Right lobe of liver (tissue), 6 donors: ENCODE data around the gene ASPG. TPM values are rescaled to one million over a fixed set of nuclear protein-coding genes. Genes with fewer than 3 reads are reported as not detected.

Source experiments
- ATAC-seq, 4 donors: fragments of 200-7000 bp; cut with Tn5 transposase; one replicate each; pipeline ENCODE4 v1.9.1; 2020; ENCODE audit warnings: mild to moderate bottlenecking in 4 of 4, moderate library complexity in 4 of 4
- DNase-seq, 3 donors: peaks; one replicate each; pipeline ENCODE4 v3.0.0-alpha.2; 2020
- H3K27ac ChIP-seq, 3 donors: fragments of 200-600 bp; one replicate each; pipeline ENCODE4 v1.8.0; 2022
- H3K27me3 ChIP-seq, 2 donors: fragments of 200-600 bp; one replicate each; pipeline ENCODE4 v1.8.0; 2022
- H3K36me3 ChIP-seq, 4 donors: fragments of 200-600 bp; sonication (generic) in 1 of 4; one replicate each; pipeline versions ENCODE4 v1.5.1 to v1.8.0; 2017 to 2022; ENCODE audit warnings: control low read depth in 1 of 4
- H3K4me1 ChIP-seq, 4 donors: fragments of 200-600 bp; sonication (generic) in 1 of 4; one replicate each; pipeline versions ENCODE4 v1.5.1 to v1.8.0; 2017 to 2022; ENCODE audit warnings: control low read depth in 1 of 4
- H3K4me3 ChIP-seq, 3 donors: fragments of 200-600 bp; one replicate each; pipeline ENCODE4 v1.8.0; 2022
- H3K9me3 ChIP-seq, 4 donors: fragments of 200-600 bp; sonication (generic) in 1 of 4; one replicate each; pipeline versions ENCODE4 v1.5.1 to v1.8.0; 2017 to 2022; ENCODE audit warnings: control low read depth in 1 of 4
- POLR2A ChIP-seq: fragments of 450-650 bp; IDR thresholded peaks from one replicate; pipeline ENCODE4 v1.6.1; 2017; ENCODE audit warnings: antibody characterized with exemption, mild to moderate bottlenecking
- WGBS: methylation state at CpG from one replicate; pipeline ENCODE4 v1.1.6; 2018; ENCODE audit warnings: low coverage, low lambda C conversion rate; ENCODE audit not compliant: insufficient coverage; ENCODE audit errors: missing lambda C conversion rate; 5-methylcytosine and 5-hydroxymethylcytosine counted together
- intact Hi-C, 2 donors: fragments of 100-400 bp; cut with DNase I; formaldehyde crosslinking; loops; one replicate each; pipeline versions ENCODE4 v1.11.2 to v1.14.1; 2022
- total RNA-seq, 6 experiments: library from RNA; depleted of rRNA in 2 of 6; stranded (reverse); fragments of >200 nt in 2 of 6; fragmentation: NEBNext Ultra II Directional in 3 of 6; extraction: Animal tissue kit (Norgen Biotek cat#: 25700) in 3 of 6; gene quantifications; one replicate each; pipeline versions ENCODE4 v1.1.0 to v1.2.4, GENCODE V29; 2016 to 2023
- TF ChIP-seq, protein P1 (sequence below), 4 donors: fragments of 200-600 bp in 3 of 4; fragments of 450-650 bp in 1 of 4; IDR thresholded peaks; one replicate each; pipeline versions ENCODE4 v1.5.1 to v1.8.0; 2016 to 2022; ENCODE audit warnings: antibody characterized with exemption in 4 of 4, mild to moderate bottlenecking in 2 of 4
- donor health status: DM: no; HTN: yes; CAD: no.
- donor health status: DM: no; HTN: no; CAD: no.
- donor health status: DM: no; HTN: no; CAD: no.
- donor health status: DM: no; HTN: yes; CAD: no.
- donor health status: DM: no; HTN: yes; CAD: no.

ASPG gene
- total RNA-seq, 6 experiments from 2014 or later: 37.3 to 232 (median 110) TPM

DNA sequence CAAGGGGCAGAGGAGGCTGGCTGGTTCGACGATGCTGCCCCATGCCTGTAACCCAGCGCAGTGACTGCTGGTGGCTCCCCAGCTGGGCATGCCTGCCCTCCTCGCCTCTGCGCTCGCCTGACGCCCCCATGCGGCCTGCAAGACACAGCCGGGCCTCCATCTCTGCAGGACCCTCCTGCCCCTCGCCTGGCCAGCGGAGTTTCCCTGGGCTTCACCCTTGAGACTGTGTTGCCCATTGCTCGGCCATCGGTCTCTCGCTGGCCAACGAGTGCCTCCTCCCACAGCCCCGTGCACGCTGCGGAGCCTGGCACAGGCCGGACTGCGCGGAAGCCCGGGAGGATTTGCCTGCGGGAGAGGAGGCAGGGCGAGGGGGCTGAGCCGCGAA, 17.6 kb downstream of the ASPG start:
- TF ChIP-seq, protein P1, sequence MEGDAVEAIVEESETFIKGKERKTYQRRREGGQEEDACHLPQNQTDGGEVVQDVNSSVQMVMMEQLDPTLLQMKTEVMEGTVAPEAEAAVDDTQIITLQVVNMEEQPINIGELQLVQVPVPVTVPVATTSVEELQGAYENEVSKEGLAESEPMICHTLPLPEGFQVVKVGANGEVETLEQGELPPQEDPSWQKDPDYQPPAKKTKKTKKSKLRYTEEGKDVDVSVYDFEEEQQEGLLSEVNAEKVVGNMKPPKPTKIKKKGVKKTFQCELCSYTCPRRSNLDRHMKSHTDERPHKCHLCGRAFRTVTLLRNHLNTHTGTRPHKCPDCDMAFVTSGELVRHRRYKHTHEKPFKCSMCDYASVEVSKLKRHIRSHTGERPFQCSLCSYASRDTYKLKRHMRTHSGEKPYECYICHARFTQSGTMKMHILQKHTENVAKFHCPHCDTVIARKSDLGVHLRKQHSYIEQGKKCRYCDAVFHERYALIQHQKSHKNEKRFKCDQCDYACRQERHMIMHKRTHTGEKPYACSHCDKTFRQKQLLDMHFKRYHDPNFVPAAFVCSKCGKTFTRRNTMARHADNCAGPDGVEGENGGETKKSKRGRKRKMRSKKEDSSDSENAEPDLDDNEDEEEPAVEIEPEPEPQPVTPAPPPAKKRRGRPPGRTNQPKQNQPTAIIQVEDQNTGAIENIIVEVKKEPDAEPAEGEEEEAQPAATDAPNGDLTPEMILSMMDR (IDR thresholded peaks at IDR 0.05): no peak
- TF ChIP-seq POLR2A: no peak
- no peak overlapping the region for H3K4me3 ChIP-seq
- WGBS: no CpG with 5 or more reads among the region's 26 CpGs
- no peaks in the 10 kb centered on the region for H3K4me1 ChIP-seq
- H3K36me3 ChIP-seq: peaks cover 0 to 8% (median 0%) of the 10 kb centered on the region in 4 donors
- no peaks in the 10 kb centered on the region for H3K9me3 ChIP-seq
- DNase-seq (peak; percentile 21 to 49 (median 47)), ATAC-seq (no peak)
- intact Hi-C loops: no loop called here
- H3K27ac ChIP-seq: no peak overlapping the region
- H3K27me3 ChIP-seq: no peaks in the 10 kb centered on the region

- H3K27ac ChIP-seq: no peak overlapping the region
- no peaks in the 10 kb centered on the region for H3K27me3 ChIP-seq
- no peaks in the 10 kb centered on the region for H3K4me1 ChIP-seq
- WGBS: 49% methylated on average over 4 of the region's 23 CpGs
- intact Hi-C loops: no loop called here
- no peak overlapping the region for H3K4me3 ChIP-seq
- peaks cover 0 to 8% (median 0%) of the 10 kb centered on the region in 4 donors for H3K36me3 ChIP-seq
- ATAC-seq: peak in 1 of 4 donors; percentile 1
- H3K9me3 ChIP-seq: no peaks in the 10 kb centered on the region
- DNase-seq: peak; percentile 17 to 55 (median 48)
- no peak for TF ChIP-seq POLR2A
- TF ChIP-seq, protein P1 (IDR thresholded peaks at IDR 0.05): no peak
These were observed 18.1 kb downstream of the ASPG start for GRCh38 chr14:104103446-104104075.

DNA sequence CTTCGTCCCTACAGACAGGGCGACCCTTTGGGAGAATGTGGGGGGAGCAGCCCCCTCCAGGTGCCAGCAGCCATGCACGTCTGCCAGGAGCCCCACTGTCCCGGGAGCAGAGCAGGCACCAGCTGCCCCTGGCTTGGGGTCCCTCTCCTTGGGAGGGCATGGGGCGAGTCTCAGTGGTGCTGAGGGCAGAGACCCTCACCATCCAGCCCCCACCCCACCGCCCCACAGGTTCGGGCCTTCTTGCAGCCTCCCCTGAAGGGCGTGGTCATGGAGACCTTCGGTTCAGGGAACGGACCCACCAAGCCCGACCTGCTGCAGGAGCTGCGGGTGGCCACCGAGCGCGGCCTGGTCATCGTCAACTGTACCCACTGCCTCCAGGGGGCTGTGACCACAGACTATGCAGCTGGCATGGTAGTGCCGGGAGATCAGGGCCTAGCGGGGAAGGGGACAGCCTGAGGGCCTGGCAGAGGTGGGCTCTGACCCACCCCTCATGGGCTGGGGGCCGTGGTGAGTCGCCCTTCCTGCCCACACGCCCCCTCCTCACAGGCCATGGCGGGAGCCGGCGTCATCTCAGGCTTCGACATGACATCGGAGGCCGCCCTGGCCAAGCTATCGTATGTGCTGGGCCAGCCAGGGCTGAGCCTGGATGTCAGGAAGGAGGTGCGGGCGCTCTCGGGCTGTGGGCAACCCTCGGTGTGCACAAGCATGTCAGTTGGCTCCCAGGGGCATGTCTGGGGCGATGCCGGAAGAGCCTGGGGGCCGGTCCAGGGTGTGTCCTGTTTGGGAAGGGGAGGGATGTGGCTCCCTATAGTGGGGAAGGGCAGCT, 18.8 kb downstream of the ASPG start:
- H3K27ac ChIP-seq: no peak overlapping the region
- WGBS: 37% methylated on average over 2 of the region's 35 CpGs
- ATAC-seq: peak in 2 of 4 donors; percentile 5 to 7
- TF ChIP-seq, protein P1 (IDR thresholded peaks at IDR 0.05): no peak
- TF ChIP-seq POLR2A: no peak
- no peaks in the 10 kb centered on the region for H3K27me3 ChIP-seq
- peak; percentile 28 to 49 (median 44) for DNase-seq
- H3K36me3 ChIP-seq: peaks cover 0 to 2% (median 0%) of the 10 kb centered on the region in 4 donors
- H3K4me1 ChIP-seq: no peaks in the 10 kb centered on the region
- intact Hi-C loops: no loop called here
- H3K9me3 ChIP-seq: no peaks in the 10 kb centered on the region
- H3K4me3 ChIP-seq: no peak overlapping the region

DNA sequence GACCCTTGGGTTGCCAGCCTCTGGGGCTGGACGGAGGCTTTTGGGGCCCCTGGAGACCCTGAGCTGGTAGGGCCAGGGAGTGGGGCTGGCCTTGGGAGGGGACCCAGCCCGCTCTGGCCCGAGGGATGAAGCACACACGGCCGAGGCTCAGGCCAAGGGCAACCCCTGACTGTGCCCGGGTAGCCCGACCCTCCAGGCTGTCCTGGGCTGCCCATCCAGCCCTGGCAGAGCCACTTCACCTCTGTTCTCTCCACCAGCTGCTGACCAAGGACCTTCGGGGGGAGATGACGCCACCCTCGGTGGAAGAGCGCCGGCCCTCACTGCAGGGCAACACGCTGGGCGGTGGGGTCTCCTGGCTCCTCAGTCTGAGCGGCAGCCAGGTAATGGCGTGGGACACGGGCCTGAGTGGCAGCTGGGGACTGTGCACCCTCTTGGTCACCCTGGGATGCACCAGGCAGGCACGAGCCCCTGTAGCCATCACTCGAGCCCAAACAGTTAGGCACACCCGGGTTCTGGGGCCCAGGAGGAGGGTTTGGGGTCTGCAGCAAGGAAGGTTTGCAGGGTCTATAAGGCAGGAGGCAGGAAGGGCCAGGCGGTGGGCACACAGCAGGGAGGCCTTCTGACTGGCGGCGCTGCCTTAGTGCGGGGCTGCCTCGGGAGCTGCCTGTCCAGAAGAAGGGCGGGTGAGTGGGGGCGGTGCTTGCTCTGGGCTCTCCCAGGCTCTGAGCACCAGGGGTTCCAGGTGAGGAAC, 19.7 kb downstream of the ASPG start:
- ATAC-seq: peak in 2 of 4 donors; percentile 5 to 8
- WGBS: no CpG with 5 or more reads among the region's 27 CpGs
- TF ChIP-seq, protein P1 (IDR thresholded peaks at IDR 0.05): no peak
- TF ChIP-seq POLR2A: no peak
- Histone ChIP-seq H3K27ac (no peak overlapping the region), H3K27me3 (no peaks in the 10 kb centered on the region), H3K4me1 (no peaks in the 10 kb centered on the region), H3K4me3 (no peak overlapping the region), H3K9me3 (no peaks in the 10 kb centered on the region), H3K36me3 (no peaks in the 10 kb centered on the region)
- peak; percentile 14 to 47 (median 46) for DNase-seq
- intact Hi-C loops: no loop called here
